HG03442 (cell line): ENCODE data around the gene CARHSP1.
"Not testable (repeated sequence)": the region's sequence is repeated elsewhere in the genome, so short reads cannot be mapped to it uniquely, and the experiment has no call there.

Experiments used
- ATAC-seq: cut with Tn5 transposase; IDR thresholded peaks from one replicate; pipeline ENCODE4 v1.9.1; 2021; ENCODE audit warnings: mild to moderate bottlenecking, moderate library complexity; ENCODE audit not compliant: unreplicated experiment

Gene CARHSP1

GRCh38 chr16:8858994-8859912 is 9.6 kb downstream of the CARHSP1 start:
- ATAC-seq, result no peak

GRCh38 chr16:8855972-8856371 is 12.8 kb downstream of the CARHSP1 start:
- no peak for ATAC-seq

- no peak for ATAC-seq
These were observed 13.6 kb downstream of the CARHSP1 start for GRCh38 chr16:8855051-8855786.

GRCh38 chr16:8854298-8854948 is 14.4 kb downstream of the CARHSP1 start:
- no peak for ATAC-seq

- no peak for ATAC-seq
These were observed 15.2 kb downstream of the CARHSP1 start for GRCh38 chr16:8853611-8854010.

GRCh38 chr16:8853150-8853549 is 15.7 kb downstream of the CARHSP1 start:
- no peak for ATAC-seq

GRCh38 chr16:8852534-8852933 is 16.3 kb downstream of the CARHSP1 start:
- no peak for ATAC-seq

- ATAC-seq, result no peak
These were observed 16.9 kb downstream of the CARHSP1 start for GRCh38 chr16:8851761-8852403.

- ATAC-seq, result no peak
These were observed 18.4 kb downstream of the CARHSP1 start for GRCh38 chr16:8850279-8850885.

- ATAC-seq, result no peak
These were observed 19.3 kb downstream of the CARHSP1 start for GRCh38 chr16:8849411-8850011.

- no peak for ATAC-seq
These were observed 19.8 kb downstream of the CARHSP1 start for GRCh38 chr16:8848939-8849391.

GRCh38 chr16:8848231-8848938 is 20.4 kb downstream of the CARHSP1 start:
- ATAC-seq, result no peak

GRCh38 chr16:8847623-8848022 is 21.2 kb downstream of the CARHSP1 start:
- ATAC-seq, result no peak

GRCh38 chr16:8847145-8847544 is 21.7 kb downstream of the CARHSP1 start:
- ATAC-seq, result no peak

GRCh38 chr16:8846401-8846932 is 22.3 kb downstream of the CARHSP1 start:
- no peak for ATAC-seq

GRCh38 chr16:8845699-8846298 is 23.0 kb downstream of the CARHSP1 start:
- no peak for ATAC-seq

- not testable (repeated sequence) for ATAC-seq
These were observed 25.5 kb downstream of the CARHSP1 start for GRCh38 chr16:8843296-8843695.

GRCh38 chr16:8842016-8842415 is 26.8 kb downstream of the CARHSP1 start:
- ATAC-seq, result not testable (repeated sequence)

GRCh38 chr16:8837594-8837993 is 31.2 kb downstream of the CARHSP1 start:
- ATAC-seq, result not testable (repeated sequence)
